GM19455 (cell line): ENCODE data around the gene SNX13.
"Not testable (repeated sequence)": the region's sequence is repeated elsewhere in the genome, so short reads cannot be mapped to it uniquely, and the experiment has no call there.

Experiments
- ATAC-seq: cut with Tn5 transposase; IDR thresholded peaks from one replicate; pipeline ENCODE4 v1.9.1; 2021; ENCODE audit not compliant: unreplicated experiment

Gene SNX13

DNA sequence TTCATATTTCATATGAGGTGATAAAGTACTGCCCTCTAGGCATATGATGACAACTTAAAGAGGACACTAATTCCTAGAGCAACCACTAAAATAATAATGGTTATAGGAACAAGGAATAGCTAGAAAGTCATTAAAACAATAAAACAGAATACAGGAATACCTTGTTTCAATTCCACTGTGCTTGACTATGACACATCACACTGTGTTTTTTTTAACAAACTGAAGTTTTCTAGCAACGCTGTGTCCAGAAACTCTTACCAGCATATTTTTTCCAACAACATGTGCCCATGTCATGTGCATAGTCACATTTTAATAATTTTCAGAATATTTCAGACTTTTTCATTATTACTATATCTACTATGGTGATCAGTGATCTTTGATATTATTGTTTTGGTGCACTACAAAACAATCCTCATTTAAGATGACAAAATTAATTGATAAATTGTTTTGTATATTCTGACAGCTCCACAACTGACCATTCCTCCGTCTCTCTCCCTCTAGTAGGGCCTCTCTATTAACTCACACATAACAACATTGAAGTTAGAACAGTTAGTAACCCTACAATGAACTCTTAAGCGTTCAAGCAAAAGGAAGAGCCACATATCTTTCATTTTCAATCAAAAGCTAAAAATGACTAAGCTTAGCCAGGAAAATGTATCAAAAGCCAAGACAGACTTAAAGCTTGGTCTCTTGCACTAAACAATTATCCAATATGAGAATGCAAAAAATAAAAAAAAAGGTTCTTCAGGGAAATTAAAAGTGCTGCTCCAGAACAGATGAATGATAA, 85.8 kb downstream of the SNX13 start:
- ATAC-seq = no peak

DNA sequence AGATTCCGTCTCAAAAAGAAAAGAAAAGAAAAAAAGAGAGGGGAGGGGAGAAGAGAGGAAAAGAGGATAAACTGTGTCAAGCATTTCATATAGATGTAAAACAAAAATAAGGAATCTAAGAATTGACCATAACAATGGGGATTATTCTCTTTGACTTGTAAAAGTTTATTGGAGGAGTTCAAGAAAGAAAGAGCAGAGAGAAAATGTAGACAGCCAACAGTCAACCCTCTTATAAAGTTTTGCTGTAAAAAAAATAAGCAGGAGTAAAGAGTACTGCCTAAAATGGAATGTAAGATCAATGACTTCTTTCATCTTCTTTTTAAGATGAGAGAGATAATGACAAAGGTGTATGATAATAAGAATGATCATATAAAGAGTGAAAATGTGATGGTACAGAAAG, 87.9 kb downstream of the SNX13 start:
- ATAC-seq = no peak

DNA sequence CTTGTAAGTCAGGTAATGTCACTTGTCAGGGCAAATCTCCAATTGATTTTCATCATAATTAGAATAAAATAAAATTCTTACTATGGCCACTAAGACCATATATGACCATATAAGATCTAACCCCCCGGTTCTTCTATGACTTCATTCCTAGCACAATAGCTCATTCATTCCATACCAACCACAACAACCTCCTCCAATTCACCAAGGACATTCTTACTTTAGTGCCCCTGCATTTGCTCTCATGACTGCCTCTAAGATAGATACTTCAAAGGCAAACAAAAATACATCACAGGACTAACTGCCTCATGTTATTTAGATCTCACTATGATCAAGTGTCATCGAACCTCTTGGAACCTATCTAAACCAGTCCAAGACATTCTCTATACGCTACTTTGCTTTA, 90.8 kb downstream of the SNX13 start:
- ATAC-seq = no peak

DNA sequence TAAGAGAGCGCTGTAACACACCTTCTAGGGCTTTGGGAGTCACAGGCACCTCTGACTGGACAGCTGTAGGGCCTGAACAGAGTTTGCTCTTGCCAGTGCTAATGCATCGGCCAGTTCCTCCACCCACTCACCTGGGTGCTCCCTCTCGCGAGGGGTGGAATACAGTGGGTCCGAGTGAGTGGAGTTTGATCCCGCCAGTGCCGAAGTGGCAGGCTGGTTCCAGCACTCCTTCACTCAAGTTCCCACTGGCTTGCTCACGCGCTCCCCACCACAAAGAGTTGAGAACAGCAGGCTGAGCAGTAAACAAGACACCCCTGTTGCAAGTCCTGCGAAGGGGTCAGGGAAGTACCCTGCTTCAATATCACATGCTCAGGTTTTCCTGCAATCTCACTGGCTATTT, 91.8 kb downstream of the SNX13 start:
- no peak for ATAC-seq

DNA sequence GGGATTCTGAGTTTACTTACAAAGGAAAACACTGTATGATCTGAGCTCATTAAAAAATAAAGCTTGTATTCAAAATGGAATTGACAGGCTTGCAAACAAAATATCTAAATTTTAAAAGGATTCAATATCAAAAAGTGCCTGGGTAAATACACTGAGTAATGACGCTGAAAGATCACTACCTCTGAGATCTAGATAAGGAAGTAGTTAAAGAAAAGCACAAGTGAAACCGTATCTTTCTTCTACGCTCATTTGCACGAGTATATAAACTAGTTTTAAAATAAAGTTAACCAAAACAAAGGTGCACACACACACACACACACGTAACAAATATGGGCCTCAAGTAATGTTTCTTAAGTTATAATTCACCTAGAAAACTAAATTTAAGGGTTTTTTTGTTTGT, 93.4 kb downstream of the SNX13 start:
- no peak for ATAC-seq

DNA sequence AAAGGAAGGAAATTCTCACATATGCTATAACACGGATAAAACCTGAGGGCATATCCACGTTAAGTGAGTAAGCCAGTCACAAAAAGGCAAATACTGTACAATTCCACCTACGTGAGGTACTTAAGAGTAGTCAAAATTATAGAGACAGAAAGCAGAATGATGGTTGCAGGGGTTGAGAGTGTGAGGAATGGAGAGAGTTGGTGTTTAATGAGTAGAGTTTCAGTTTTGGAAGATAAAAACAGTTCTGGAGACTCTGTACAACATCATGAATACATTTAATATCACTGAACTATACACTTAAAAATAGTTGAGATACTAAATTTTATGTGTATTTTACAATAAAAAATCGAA, 95.1 kb downstream of the SNX13 start:
- no peak for ATAC-seq

DNA sequence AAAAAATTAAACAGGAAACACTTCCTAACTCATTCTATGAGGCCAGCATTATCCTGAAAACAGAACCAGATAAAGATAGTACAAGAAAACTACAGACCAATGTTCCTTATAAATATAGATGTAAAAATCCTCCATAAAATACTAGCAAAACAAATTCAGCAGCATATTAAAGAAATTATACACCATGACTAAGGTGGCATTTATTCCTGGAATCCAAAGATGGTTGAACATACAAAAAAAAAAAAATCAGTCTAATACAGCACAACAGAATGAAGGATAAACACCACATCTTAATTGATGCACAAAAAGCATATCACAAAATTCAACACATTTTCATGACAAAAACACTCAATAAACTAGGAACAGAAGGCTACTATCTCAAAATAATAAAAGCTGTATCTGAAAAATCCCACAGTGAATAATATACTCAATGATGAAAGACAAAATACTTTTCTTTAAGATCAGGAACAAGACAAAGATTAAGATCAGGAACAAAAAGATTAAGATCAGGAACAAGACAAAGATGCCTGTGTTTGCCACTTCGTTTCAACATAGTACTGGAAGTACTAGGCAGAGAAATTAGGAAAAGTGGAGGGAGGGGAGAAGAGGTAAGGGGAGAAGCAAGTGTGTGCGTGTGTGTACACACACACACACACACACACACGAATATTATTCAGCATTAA, 95.6 kb downstream of the SNX13 start:
- no peak for ATAC-seq

DNA sequence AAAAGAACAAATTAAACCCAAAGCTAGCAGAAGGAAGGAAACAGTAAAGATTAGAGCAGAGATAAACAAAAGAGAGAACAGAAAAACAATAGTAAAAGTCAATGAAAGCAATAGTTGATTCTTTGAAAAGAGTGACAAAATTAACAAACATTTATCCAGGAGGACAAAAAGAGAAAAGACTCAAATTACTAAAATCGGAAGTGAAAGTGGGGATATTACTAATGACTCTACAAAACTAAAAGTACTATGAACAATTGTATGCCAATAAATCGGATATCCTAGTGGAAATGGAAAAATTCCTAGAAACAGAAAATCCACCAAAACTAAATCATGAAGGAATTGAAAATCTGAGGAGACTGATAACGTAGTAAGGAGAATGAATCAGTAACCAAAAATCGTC, 96.3 kb downstream of the SNX13 start:
- ATAC-seq = no peak

DNA sequence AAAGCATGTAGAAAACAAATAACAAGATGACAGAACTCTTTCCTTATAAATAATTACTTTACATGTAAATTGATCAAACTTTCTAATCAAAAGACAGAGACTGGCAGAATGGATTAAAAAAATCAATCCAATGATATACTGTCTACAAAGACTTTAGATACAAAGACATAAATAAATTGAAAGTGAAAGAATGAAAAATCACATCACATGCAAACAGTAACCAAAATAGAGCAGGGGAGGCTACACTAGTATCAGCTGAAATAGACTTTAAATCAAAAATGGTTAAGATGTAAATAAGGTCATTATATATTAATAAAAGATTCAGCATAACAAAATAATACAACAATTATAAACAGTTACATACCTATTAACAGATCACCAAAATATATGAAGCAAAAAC, 97.3 kb downstream of the SNX13 start:
- no peak for ATAC-seq

DNA sequence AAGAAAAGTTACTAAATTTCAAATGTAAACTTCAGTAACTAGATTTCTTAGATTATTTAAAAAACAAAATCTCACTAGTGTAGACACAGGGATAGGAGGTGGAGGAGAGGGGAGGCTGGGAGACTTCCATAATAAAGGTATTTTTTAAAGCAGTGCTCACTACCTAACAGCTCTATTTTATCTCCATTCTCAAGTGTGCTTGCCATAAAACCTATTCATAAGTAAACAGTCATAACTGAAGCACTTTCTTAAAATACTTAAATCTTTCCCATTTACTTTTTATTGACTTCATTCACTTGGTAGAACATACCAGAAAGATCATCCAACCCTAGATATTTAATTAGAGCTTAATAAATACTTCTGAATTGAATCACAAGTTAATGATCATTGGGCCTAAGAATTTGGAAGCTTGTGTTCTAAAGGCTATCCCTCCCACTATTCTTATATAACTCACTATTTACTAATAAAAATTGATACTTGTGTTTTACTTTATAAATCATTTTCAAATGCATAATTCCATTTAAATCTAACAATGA, 107.4 kb downstream of the SNX13 start:
- ATAC-seq = no peak

DNA sequence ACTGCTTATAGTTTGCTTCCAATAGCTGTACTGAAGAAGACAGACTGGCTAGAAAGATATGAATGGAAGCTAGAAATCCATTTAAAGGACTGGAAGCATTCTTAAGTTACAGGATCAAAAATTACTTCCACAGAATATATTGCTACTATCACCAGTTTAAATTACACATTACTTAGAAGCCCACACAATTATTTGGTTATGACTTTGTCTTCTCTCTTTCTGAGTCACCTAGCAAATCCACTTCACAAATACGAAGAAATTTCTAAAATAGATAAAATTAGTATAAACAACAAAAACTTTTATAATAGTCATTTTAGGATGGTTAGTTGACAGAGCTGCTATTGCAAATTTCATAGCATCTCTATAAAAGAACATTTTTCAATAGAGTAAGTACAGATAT, 108.1 kb downstream of the SNX13 start:
- no peak for ATAC-seq

DNA sequence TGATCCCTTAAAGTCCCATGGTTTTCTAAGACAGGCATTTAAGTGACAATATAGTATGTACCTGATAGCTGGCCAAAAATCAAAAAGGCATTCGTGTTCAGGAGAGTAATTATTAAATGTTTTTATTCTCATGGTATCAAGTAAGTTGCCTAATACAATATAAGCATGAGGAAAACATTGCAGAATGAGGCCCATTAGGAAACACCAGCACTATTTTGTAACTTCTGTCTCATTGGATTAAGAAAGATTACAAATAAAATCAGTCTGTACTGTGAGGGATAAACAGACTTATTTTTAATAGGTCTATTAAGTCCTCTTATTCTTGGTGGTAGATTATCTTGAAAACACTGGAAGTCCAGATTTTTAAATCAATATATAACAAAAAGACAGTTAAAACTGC, 110.1 kb downstream of the SNX13 start:
- ATAC-seq = no peak

DNA sequence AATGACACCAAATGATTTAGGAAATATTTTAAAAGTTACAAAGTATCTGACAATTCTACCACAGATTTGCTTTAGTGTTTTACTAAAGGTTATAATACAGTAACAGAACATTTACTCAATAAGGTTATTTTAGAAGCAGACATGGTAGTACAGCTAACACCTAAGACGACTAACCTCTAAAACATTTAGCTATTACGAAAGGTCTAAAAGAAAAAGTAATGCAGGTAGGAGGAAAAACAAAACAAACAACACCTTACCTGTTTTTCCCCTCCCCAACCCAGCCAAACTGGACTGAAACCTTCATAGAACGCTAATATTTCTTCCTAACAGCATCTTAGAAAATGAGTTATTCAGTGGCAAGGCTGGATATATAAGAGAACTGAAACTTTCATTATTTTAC, 111.3 kb downstream of the SNX13 start:
- ATAC-seq = no peak

DNA sequence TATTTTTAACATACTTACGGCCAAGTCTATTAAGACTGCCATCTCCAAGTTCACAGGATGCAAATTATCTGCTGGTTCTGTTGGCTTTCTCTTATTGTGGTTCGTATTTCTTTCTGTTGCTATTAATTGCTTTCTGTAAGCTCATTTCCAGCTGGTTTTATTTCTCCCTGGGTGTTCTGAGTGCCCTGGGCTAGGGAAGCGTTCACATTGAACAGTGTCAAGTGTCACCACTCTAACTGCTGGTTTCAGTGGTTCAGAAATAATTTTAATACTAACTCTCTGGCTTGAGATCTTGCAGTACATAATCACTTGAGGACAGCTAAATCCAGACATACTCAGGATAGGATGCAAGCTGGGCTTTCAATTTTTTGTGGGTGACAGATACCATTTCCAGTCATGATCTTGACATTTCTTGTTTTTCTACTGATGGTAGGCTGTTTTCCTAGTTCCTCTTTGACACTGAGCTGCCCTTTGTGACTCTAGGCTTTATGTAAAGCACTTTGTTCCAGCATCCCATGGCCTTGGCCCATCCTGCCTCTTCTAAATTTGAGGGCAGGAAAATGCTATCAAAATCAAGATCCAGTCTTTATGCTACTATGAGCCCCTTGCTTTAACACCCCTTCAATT, 117.6 kb downstream of the SNX13 start:
- no peak for ATAC-seq

DNA sequence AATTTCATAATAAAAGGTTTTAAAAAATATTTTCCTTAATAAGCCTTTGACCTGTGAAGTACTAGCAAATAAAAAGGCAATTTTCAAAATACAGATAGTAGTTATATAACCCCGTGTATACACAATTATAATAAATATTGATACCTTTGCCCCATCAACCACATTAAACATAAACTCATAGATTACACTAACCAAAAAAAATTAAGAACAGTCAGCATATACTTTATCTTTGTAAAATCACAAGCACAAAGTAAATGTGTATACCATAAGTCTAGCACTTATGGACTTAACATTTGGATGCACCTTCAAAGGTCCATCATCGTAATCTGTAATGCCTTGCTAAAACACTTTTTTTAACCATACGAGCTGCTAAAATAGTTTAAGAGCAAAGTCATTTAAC, 123.4 kb downstream of the SNX13 start:
- ATAC-seq = no peak

DNA sequence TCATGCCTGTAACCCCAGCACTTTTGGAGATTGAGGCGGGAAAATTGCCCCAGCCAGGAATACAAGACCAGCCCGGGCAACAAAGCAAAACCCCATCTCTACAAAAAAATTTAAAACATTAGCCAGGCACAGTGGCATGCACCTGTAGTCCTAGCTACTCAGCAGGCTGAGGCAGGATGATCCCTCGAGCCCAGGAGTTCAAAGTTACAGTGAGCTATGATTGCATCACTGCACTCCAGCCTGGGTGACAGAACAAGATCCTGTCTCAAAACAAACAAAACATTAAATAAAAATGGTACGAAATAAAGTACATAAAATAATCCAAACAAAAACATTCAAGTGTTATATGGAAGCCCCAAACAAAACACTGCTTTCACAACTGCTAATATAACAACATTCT, 125.0 kb downstream of the SNX13 start:
- no peak for ATAC-seq

DNA sequence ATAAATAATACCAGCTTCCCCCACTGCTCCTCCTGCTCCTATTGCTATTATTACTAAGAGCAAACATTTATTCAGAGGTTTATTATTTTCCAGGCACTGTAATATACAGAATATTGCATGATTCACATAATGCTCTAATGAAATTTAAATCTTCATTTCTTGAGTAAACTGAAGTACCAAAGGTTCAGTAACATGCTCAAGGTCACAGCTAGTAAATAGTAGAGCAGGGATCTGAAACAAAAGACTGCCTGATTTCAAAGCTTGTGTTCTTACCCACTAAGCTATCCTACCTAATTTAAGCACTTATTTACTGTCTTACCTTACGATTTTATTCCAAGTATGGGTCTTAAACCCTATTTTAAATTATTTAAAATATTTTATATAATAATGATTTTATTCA, 126.2 kb downstream of the SNX13 start:
- ATAC-seq = no peak

DNA sequence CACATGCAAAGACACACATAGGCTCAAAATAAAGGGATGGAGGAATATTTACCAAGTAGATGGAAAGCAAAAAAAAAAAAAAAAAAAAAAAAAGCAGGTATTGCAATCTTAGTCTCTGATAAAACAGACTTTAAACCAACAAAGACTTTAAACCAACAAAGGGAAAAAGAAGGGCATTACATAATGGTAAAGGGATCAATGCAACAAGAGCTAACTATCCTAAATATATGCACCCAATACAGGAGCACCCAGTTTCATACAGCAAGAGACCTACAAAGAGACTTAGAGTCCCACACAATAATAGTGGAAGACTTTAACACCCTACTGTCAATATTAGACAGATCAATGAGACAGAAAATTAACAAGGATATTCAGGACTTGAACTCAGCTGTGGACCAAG, 131.1 kb downstream of the SNX13 start:
- ATAC-seq = not testable (repeated sequence)

DNA sequence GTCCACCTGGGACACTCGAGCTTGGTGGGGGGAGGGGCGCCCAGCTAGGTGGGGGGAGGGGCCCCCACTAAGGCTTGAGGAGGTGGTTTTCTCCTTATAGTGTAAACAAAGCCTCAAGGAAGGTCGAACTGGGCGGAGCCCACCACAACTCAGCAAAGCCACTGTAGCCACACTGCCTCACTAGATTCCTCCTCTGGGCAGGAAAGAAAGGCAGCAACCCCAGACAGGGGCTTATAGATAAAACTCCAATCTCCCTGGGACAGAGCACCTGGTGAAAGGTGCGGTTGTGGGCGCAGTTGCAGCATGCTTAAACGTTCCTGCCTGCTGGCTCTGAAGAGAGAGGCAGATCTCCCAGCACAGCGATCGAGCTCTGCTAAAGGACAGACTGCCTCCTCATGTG, 133.1 kb downstream of the SNX13 start:
- no peak for ATAC-seq

DNA sequence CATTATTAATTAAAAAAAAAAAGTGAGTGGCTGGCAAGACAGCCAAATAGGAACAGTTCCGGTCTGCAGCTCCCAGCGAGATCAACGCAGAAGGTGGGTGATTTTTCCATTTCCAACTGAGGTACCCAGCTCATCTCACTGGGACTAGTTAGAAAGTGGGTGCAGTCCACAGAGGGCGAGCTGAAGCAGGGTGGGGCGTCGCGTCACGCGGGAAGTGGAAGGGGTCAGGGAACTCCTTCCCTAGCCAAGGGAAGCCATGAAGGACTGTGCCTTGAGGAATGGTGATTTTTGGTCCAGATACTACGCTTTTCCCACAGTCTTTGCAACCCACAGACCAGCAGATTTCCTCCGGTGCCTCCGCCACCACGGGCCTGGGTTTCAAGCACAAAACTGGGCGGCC, 133.7 kb downstream of the SNX13 start:
- ATAC-seq = no peak

DNA sequence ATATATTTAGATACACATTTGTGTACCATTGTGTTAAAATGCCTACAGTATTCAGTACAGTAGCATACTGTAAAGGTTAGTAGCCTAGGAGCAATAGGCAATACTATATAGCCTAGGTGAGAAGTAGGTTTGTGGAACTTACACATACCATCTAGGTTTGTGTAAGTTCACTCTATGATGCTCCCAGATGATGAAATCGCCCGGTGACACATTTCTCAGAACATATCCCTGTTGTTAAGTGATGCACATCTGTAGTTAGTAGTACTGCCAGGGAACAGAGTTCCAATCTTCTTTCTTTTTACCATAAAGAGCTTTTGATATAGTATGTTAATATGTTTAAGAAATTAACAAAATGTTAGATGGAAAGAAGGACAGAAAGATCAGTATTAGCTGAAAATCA, 138.2 kb downstream of the SNX13 start:
- no peak for ATAC-seq
